Liver (tissue), 9 donors: ENCODE measurements around the gene BCAP29. TPM values are rescaled to one million over a fixed set of nuclear protein-coding genes. Genes with fewer than 3 reads are reported as not detected.

Experiments used
- DNase-seq: peaks from one replicate; pipeline ENCODE4 v3.0.0-alpha.2; 2017; ENCODE audit warnings: low spot score
- H3K27ac ChIP-seq, 2 donors: one replicate each; pipeline ENCODE4 v1.7.0; 2013; ENCODE audit warnings: inconsistent platforms in 2 of 2, low read length in 2 of 2, control low read depth in 1 of 2, low read depth in 1 of 2, mild to moderate bottlenecking in 1 of 2
- H3K27me3 ChIP-seq, 4 donors: one replicate each; pipeline versions ENCODE4 v1.6.1 to v1.7.0; 2013; ENCODE audit warnings: low read length in 3 of 4, inconsistent platforms in 1 of 4, mild to moderate bottlenecking in 1 of 4, moderate library complexity in 1 of 4; ENCODE audit not compliant: control insufficient read depth in 4 of 4, insufficient read depth in 4 of 4
- H3K36me3 ChIP-seq, 4 donors: one replicate each; pipeline versions ENCODE4 v1.6.1 to v1.7.0; 2013; ENCODE audit warnings: low read length in 3 of 4, mild to moderate bottlenecking in 3 of 4, low read depth in 1 of 4, moderate library complexity in 1 of 4; ENCODE audit not compliant: control insufficient read depth in 4 of 4, insufficient read depth in 3 of 4
- H3K4me1 ChIP-seq, 4 donors: one replicate each; pipeline versions ENCODE4 v1.6.1 to v1.7.0; 2013; ENCODE audit warnings: low read length in 3 of 4, mild to moderate bottlenecking in 3 of 4, moderate library complexity in 1 of 4; ENCODE audit not compliant: control insufficient read depth in 4 of 4, insufficient read depth in 4 of 4
- H3K4me3 ChIP-seq, 3 donors: one replicate each; pipeline versions ENCODE4 v1.6.1 to v1.7.0; 2013; ENCODE audit warnings: low read length in 3 of 3, control low read depth in 1 of 3, low read depth in 1 of 3, mild to moderate bottlenecking in 1 of 3
- H3K9ac ChIP-seq, 2 donors: one replicate each; pipeline ENCODE4 v1.7.0; 2013; ENCODE audit warnings: low read length in 2 of 2, mild to moderate bottlenecking in 2 of 2, moderate library complexity in 2 of 2, control low read depth in 1 of 2, low read depth in 1 of 2
- H3K9me3 ChIP-seq, 4 donors: one replicate each; pipeline versions ENCODE4 v1.6.1 to v1.7.0; 2013; ENCODE audit warnings: low read length in 3 of 4; ENCODE audit not compliant: control insufficient read depth in 4 of 4
- EGR1 ChIP-seq, 2 donors: IDR thresholded peaks; 2 replicates each; pipeline ENCODE4 v1.6.1; 2016 to 2018; ENCODE audit warnings: antibody characterized with exemption in 2 of 2, low read depth in 2 of 2
- FOXA1 ChIP-seq: IDR thresholded peaks from 2 replicates; pipeline ENCODE4 v1.6.1; 2016; ENCODE audit warnings: antibody characterized with exemption
- FOXA2 ChIP-seq: IDR thresholded peaks from 2 replicates; pipeline ENCODE4 v1.6.1; 2016; ENCODE audit warnings: antibody characterized with exemption
- GABPA ChIP-seq, 2 donors: IDR thresholded peaks in 1 of 2; conservative IDR thresholded peaks in 1 of 2; 2 replicates each; pipeline ENCODE4 v1.6.1; 2016; ENCODE audit warnings: antibody characterized with exemption in 2 of 2, mild to moderate bottlenecking in 1 of 2, moderate library complexity in 1 of 2
- HNF4A ChIP-seq, 2 donors: conservative IDR thresholded peaks; 2 replicates each; pipeline ENCODE4 v1.6.1; 2016; ENCODE audit warnings: antibody characterized with exemption in 2 of 2, mild to moderate bottlenecking in 2 of 2
- HNF4G ChIP-seq: IDR thresholded peaks from 2 replicates; pipeline ENCODE4 v1.6.1; 2016; ENCODE audit warnings: antibody characterized with exemption
- JUND ChIP-seq, 2 donors: IDR thresholded peaks; 2 replicates each; pipeline ENCODE4 v1.6.1; 2016; ENCODE audit warnings: antibody characterized with exemption in 2 of 2
- NR2F2 ChIP-seq: IDR thresholded peaks from 2 replicates; pipeline ENCODE4 v1.6.1; 2016; ENCODE audit warnings: antibody characterized with exemption
- RAD21 ChIP-seq, 2 donors: IDR thresholded peaks; 2 replicates each; pipeline ENCODE4 v1.6.1; 2016; ENCODE audit warnings: antibody characterized with exemption in 2 of 2, mild to moderate bottlenecking in 2 of 2
- RXRA ChIP-seq, 2 donors: IDR thresholded peaks; 2 replicates each; pipeline ENCODE4 v1.6.1; 2017 to 2018; ENCODE audit warnings: antibody characterized with exemption in 2 of 2, mild to moderate bottlenecking in 1 of 2
- SP1 ChIP-seq: IDR thresholded peaks from 2 replicates; pipeline ENCODE4 v1.6.1; 2018; ENCODE audit warnings: antibody characterized with exemption, mild to moderate bottlenecking
- TAF1 ChIP-seq: conservative IDR thresholded peaks from 2 replicates; pipeline ENCODE4 v1.6.1; 2016; ENCODE audit warnings: antibody characterized with exemption, mild to moderate bottlenecking
- YY1 ChIP-seq: IDR thresholded peaks from 2 replicates; pipeline ENCODE4 v1.6.1; 2016; ENCODE audit warnings: antibody characterized with exemption, mild to moderate bottlenecking
- WGBS: extraction: QIAGEN DNeasy Blood & Tissue Kit; methylation state at CpG from one replicate; pipeline ENCODE4 v1.1.7; 2013; 5-methylcytosine and 5-hydroxymethylcytosine counted together
- polyA plus RNA-seq, 2 donors: library from polyadenylated mRNA; stranded (reverse) in 1 of 2; unstranded in 1 of 2; fragments of 200-250 nt in 1 of 2; fragments of >200 nt in 1 of 2; fragmentation: Nextera tagmentation in 1 of 2; extraction: Ambion mirVana in 1 of 2; gene quantifications; one replicate each; pipeline versions ENCODE4 v1.2.1 to v1.2.3, GENCODE V29; 2013 to 2015
- total RNA-seq, 2 donors: library from RNA; depleted of rRNA; stranded (reverse); fragments of >200 nt; gene quantifications; one replicate each; pipeline ENCODE4 v1.2.3, GENCODE V29; 2014
- TF ChIP-seq, protein P1 (sequence below): IDR thresholded peaks from 2 replicates; pipeline ENCODE4 v1.6.1; 2016; ENCODE audit warnings: antibody characterized with exemption, mild to moderate bottlenecking
- TF ChIP-seq, protein P2 (sequence below): IDR thresholded peaks from 2 replicates; pipeline ENCODE4 v1.6.1; 2016; ENCODE audit warnings: antibody characterized with exemption
- TF ChIP-seq, protein P3 (sequence below): IDR thresholded peaks from 2 replicates; pipeline ENCODE4 v1.6.1; 2016; ENCODE audit warnings: antibody characterized with exemption
- TF ChIP-seq, protein P4 (sequence below): IDR thresholded peaks from 2 replicates; pipeline ENCODE4 v1.6.1; 2016; ENCODE audit warnings: antibody characterized with exemption
- TF ChIP-seq, protein P5 (sequence below): fragments of 150-350 bp; IDR thresholded peaks from 2 replicates; pipeline ENCODE4 v1.5.1; 2017; ENCODE audit warnings: improper control_type of control experiment, low read depth, low read length; ENCODE audit not compliant: missing input control
- donor health status: healthy.
- donor health status: healthy.
- donor health status: healthy.
- donor health status: healthy.
- donor health status: healthy.

BCAP29 gene
- total and polyA plus RNA-seq, 4 donors, result 19.5 to 77.7 (median 36.9) TPM

DNA sequence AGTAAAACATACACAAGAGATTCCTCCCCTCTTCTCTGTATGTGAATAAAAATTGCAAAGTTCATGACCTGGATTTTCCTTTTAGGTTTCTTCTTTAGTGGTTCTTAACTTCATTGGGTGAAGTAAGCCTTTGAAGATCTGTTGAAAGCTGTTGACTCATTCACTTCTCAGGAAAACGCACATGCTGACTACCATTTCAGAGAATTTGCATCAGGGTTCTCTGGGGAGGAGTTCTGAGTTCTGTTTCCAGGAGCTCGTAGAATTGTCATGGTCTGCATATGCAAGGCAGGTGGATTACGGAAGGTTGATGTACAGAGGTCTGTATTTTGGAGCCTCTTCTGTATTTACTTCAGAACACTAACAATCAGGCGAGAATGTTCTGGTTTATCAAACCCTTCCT is 79.6 kb downstream of the BCAP29 start:
- no peak overlapping the region for H3K9ac ChIP-seq
- peaks cover 8 to 16% (median 13%) of the 10 kb centered on the region in 4 donors for H3K4me1 ChIP-seq
- no peaks in the 10 kb centered on the region for H3K36me3 ChIP-seq
- H3K9me3 ChIP-seq, result no peaks in the 10 kb centered on the region
- WGBS, result 74% methylated on average over 4 of the region's 4 CpGs
- H3K27ac ChIP-seq, result no peak overlapping the region
- DNase-seq, result no peak
- H3K27me3 ChIP-seq, result peaks cover 0 to 3% (median 0%) of the 10 kb centered on the region in 4 donors
- TF ChIP-seq SP1, result no peak
- TF ChIP-seq, protein P1, sequence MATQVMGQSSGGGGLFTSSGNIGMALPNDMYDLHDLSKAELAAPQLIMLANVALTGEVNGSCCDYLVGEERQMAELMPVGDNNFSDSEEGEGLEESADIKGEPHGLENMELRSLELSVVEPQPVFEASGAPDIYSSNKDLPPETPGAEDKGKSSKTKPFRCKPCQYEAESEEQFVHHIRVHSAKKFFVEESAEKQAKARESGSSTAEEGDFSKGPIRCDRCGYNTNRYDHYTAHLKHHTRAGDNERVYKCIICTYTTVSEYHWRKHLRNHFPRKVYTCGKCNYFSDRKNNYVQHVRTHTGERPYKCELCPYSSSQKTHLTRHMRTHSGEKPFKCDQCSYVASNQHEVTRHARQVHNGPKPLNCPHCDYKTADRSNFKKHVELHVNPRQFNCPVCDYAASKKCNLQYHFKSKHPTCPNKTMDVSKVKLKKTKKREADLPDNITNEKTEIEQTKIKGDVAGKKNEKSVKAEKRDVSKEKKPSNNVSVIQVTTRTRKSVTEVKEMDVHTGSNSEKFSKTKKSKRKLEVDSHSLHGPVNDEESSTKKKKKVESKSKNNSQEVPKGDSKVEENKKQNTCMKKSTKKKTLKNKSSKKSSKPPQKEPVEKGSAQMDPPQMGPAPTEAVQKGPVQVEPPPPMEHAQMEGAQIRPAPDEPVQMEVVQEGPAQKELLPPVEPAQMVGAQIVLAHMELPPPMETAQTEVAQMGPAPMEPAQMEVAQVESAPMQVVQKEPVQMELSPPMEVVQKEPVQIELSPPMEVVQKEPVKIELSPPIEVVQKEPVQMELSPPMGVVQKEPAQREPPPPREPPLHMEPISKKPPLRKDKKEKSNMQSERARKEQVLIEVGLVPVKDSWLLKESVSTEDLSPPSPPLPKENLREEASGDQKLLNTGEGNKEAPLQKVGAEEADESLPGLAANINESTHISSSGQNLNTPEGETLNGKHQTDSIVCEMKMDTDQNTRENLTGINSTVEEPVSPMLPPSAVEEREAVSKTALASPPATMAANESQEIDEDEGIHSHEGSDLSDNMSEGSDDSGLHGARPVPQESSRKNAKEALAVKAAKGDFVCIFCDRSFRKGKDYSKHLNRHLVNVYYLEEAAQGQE, result no peak
- TF ChIP-seq EGR1 (IDR thresholded peaks at IDR 0.05; ENCODE audit: low read depth in 2 of 2), result no peak
- TF ChIP-seq, protein P2, sequence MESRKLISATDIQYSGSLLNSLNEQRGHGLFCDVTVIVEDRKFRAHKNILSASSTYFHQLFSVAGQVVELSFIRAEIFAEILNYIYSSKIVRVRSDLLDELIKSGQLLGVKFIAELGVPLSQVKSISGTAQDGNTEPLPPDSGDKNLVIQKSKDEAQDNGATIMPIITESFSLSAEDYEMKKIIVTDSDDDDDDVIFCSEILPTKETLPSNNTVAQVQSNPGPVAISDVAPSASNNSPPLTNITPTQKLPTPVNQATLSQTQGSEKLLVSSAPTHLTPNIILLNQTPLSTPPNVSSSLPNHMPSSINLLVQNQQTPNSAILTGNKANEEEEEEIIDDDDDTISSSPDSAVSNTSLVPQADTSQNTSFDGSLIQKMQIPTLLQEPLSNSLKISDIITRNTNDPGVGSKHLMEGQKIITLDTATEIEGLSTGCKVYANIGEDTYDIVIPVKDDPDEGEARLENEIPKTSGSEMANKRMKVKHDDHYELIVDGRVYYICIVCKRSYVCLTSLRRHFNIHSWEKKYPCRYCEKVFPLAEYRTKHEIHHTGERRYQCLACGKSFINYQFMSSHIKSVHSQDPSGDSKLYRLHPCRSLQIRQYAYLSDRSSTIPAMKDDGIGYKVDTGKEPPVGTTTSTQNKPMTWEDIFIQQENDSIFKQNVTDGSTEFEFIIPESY, result no peak
- no peak for TF ChIP-seq YY1
- TF ChIP-seq, protein P3, sequence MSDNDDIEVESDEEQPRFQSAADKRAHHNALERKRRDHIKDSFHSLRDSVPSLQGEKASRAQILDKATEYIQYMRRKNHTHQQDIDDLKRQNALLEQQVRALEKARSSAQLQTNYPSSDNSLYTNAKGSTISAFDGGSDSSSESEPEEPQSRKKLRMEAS, result no peak
- TF ChIP-seq RXRA (IDR thresholded peaks at IDR 0.05), result no peak
- TF ChIP-seq FOXA1, result no peak
- no peak for TF ChIP-seq TAF1
- TF ChIP-seq NR2F2, result no peak
- TF ChIP-seq FOXA2, result no peak
- no peak for TF ChIP-seq RAD21 (IDR thresholded peaks at IDR 0.05)
- TF ChIP-seq JUND (IDR thresholded peaks at IDR 0.05), result no peak
- TF ChIP-seq GABPA (IDR thresholded peaks at IDR 0.05 in 1 of 2, conservative IDR thresholded peaks at IDR 0.05 in 1 of 2), result no peak
- TF ChIP-seq, protein P4, sequence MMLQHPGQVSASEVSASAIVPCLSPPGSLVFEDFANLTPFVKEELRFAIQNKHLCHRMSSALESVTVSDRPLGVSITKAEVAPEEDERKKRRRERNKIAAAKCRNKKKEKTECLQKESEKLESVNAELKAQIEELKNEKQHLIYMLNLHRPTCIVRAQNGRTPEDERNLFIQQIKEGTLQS, result no peak
- no peak for TF ChIP-seq HNF4A (conservative IDR thresholded peaks at IDR 0.05)
- no peak for TF ChIP-seq HNF4G
- TF ChIP-seq, protein P5, sequence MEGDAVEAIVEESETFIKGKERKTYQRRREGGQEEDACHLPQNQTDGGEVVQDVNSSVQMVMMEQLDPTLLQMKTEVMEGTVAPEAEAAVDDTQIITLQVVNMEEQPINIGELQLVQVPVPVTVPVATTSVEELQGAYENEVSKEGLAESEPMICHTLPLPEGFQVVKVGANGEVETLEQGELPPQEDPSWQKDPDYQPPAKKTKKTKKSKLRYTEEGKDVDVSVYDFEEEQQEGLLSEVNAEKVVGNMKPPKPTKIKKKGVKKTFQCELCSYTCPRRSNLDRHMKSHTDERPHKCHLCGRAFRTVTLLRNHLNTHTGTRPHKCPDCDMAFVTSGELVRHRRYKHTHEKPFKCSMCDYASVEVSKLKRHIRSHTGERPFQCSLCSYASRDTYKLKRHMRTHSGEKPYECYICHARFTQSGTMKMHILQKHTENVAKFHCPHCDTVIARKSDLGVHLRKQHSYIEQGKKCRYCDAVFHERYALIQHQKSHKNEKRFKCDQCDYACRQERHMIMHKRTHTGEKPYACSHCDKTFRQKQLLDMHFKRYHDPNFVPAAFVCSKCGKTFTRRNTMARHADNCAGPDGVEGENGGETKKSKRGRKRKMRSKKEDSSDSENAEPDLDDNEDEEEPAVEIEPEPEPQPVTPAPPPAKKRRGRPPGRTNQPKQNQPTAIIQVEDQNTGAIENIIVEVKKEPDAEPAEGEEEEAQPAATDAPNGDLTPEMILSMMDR, result no peak
- no peak overlapping the region for H3K4me3 ChIP-seq
